ENCODE measurements around the gene SDK2.

GRCh38 chr17:73553311-73553710 lies 90.9 kb downstream of the SDK2 start:
- TF ChIP-seq GATA2 (IDR thresholded peaks at IDR 0.05; ENCODE audit: low read depth, low read length) (no peak), GATA3 (IDR thresholded peaks at IDR 0.05; ENCODE audit: low read depth, low read length) (no peak)

Data from SH-SY5Y (cell line).